Measurements from ENCODE around the gene CEP44.

- no peak for TF ChIP-seq CTCF (IDR thresholded peaks at IDR 0.05)
- no peak for TF ChIP-seq POLR2A (IDR thresholded peaks at IDR 0.05)
Observed at GRCh38 chr4:174362340-174362739, 78.6 kb downstream of the CEP44 start.

Data from uterus (tissue), 2 donors.